Embryonic facial prominence (tissue), 1 donor: ENCODE results near the gene RHOT1.
"Not testable (repeated sequence)": the region's sequence is repeated elsewhere in the genome, so short reads cannot be mapped to it uniquely, and the experiment has no call there.

Experiments
- DNase-seq: peaks from one replicate; pipeline ENCODE4 v3.0.0-alpha.2; 2016; ENCODE audit errors: extremely low spot score

Gene RHOT1

GRCh38 chr17:32159586-32160438 lies 17.5 kb downstream of the RHOT1 start:
- DNase-seq, result no peak

DNA sequence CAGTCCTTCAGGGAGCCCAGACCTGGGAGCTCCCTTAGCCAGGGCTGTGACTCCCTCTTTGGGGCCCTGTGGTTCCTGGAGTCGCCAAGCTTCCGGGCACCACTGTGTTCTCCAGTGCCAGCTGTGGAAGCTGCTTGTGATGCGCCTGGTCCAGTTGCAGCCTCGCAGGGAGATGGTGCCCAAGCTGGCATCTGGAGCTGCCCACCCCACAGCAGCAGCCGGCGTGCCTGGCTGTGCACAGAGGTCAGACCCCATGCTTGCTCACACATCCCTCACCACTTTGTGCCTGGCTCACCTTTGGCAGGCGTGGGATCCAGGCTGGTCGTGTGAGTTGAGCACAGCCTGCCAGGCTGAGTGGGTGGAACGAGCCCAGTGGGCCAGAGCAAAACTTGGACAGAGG lies 18.2 kb downstream of the RHOT1 start:
- no peak for DNase-seq

GRCh38 chr17:32161029-32161428 lies 18.7 kb downstream of the RHOT1 start:
- DNase-seq, result no peak

DNA sequence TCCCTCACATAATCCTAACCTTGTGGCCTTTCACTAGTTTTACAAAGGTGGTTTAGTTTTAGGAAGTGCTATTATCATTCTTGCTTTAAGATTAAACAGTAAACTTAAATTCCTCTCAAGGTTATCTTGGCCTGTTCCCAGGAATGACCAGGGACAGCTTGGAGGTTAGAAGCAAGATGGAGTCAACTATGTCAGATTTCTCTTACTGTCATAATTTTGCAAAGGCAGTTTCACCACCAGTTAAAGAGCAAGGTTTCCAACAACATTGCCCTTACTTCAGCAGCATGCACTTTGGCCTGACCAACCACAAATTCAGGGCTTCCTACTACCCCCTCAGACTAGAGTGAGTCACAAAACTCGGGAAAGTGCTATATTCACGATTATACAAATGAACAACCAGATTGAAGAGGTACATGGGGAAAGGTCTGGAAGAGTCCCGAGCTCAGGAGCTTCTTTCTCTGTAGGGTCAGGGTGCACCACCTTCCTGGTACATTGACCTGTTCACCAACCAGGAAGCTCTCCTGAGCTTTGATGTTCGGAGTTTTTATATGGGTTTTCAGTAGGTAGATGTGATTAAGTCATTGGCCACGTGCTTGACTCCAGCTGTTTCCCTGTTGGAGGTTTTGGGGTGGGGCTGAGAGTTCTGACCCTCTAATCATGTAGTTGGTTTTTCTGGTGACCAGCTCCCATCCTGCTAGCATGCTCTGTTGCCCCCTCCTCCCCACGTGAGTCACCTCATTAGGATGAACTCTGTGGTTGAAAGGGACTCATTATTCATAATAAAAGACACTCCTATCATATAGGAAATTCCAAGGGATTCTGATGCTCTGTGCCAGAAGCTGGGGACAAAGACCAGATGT lies 19.4 kb downstream of the RHOT1 start:
- no peak for DNase-seq

- no peak for DNase-seq
Measured at GRCh38 chr17:32174889-32175288, 32.6 kb downstream of the RHOT1 start.

- DNase-seq, result not testable (repeated sequence)
Measured at GRCh38 chr17:32178679-32179078, 36.4 kb downstream of the RHOT1 start.

- DNase-seq, result not testable (repeated sequence)
Measured at GRCh38 chr17:32179103-32179502, 36.8 kb downstream of the RHOT1 start.

- DNase-seq, result not testable (repeated sequence)
Measured at GRCh38 chr17:32179526-32179925, 37.2 kb downstream of the RHOT1 start.

GRCh38 chr17:32180262-32180661 lies 38.0 kb downstream of the RHOT1 start:
- DNase-seq, result not testable (repeated sequence)

GRCh38 chr17:32185875-32186274 lies 43.6 kb downstream of the RHOT1 start:
- no peak for DNase-seq

GRCh38 chr17:32187271-32187670 lies 45.0 kb downstream of the RHOT1 start:
- DNase-seq, result no peak

DNA sequence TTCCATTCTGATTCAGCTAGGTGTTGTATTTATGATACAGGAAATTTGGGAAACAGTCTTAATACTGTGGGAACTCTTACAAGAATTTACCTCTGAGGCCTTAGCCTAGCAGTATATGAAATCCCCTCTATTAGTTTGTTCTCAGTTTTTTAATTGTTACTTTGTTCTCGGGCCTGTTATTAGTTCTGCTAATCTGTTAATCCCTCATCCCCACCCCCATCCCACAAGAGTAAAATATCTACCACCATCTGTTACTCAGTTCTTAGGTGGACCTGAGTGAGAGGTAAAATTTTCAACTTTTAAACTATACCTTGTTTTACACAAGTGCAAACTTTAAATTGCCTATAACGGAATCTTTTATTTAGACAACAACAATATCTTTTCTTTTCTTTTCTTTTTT lies 47.0 kb downstream of the RHOT1 start:
- no peak for DNase-seq

DNA sequence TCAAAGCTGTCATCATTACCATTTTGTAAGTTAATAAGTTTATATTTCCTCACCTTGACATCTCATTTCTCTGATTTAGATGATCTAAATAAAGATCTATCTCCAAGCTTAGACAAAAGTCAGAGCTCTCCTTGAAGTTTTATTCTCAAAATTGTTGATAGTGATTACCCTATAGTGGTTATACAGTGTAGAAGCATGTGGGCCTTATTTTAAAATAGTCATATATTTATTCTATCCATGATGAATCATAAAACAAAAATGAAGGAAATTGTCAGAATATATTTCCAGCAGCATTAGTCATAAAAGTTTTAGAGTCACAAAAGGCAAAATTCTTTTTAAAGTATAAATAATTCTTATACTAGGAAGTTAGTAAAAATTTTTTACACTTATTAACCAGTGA lies 49.0 kb downstream of the RHOT1 start:
- no peak for DNase-seq

DNA sequence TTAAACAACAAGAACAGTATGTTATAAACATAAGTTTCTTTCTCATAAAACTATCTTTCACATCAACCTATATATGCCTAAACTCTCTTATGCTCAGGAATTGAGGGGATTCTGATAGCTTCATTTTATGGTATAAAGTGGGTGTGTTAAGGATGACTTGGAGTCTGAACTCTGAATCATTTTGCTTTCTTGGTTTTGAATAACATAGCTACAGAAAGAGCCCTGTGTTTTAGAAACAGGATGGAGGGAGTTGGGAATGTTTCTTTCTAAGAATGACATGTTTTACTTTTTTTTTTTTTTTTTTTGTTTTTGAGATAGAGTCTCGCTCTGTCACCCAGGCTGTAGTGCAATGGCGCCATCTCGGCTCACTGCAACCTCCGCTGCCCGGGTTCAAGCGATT lies 50.1 kb downstream of the RHOT1 start:
- DNase-seq, result no peak

GRCh38 chr17:32197987-32198386 lies 55.7 kb downstream of the RHOT1 start:
- DNase-seq, result no peak

- DNase-seq, result peak; percentile 21
Measured at GRCh38 chr17:32206861-32207260, 64.6 kb downstream of the RHOT1 start.

DNA sequence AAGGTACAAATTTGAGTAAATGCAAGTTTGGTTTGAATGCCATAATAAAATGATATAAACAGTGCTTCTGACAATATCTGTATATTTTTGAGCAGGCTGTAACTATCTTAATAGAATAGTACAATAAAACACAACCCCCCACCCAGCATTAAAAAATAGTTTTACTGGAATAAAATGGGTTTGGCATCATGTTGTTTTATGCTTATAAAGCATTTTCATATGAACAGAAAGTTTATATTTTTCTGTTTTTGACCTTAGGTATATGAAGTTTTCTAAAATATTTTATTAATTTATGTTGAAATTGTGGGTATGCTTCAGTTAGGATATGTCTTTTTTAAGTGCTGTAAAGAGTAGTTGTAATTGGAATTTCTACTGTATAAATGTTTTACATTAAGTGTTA lies 66.1 kb downstream of the RHOT1 start:
- DNase-seq, result no peak

DNA sequence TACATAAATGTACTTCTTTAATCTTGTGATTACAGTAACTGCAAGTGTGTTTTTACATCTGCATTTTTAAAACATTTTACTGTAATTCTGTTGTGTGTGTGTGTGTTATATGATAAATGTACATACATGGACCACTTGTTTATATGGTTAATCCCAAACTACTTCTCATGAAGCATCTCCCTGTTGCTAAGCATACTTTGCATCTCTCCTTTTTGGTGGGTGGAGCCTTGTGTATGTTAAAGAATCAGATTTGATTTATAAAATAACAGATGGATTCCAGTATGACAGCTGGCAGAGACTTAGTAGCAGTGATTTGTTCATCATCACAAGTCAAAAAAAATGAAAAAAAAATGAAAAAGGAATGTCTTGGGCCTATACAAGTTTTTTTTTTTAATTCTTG lies 67.3 kb downstream of the RHOT1 start:
- DNase-seq, result no peak

DNA sequence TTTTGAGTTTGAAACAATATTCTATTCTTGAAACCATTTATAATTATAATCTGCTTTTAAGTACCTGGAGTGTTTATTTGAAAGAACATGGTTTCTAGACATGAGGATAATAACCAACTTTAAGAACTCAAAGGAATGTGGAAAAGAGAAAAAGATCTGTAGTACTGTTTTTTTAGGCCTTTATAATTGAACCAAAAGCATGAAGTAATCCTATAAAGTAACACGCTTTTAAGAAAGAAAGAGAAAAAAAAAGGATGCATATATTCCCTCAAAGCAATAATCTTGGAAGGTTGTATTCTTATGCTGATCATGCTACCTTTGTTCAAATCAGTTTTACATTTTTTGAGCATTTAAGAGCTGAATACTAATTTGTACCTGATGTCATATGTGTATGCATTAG lies 69.4 kb downstream of the RHOT1 start:
- DNase-seq, result no peak

DNA sequence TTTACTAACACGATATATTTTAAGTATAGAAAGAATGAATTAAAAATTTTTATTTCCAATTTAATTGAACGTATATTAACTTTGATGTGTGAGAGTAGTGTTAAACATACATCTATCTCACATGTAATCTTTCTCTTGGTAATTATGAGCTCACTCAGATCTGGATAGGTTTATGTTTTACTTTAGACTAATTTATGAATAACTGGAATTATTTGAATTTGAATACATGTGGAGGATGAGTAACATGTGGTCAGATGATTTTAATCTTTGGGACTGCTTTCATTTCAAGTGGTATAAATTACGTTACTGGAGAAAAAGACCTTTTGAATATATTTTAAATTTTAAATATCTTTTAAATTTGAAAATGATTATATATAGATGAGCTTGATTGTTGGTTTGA lies 73.4 kb downstream of the RHOT1 start:
- DNase-seq, result no peak

DNA sequence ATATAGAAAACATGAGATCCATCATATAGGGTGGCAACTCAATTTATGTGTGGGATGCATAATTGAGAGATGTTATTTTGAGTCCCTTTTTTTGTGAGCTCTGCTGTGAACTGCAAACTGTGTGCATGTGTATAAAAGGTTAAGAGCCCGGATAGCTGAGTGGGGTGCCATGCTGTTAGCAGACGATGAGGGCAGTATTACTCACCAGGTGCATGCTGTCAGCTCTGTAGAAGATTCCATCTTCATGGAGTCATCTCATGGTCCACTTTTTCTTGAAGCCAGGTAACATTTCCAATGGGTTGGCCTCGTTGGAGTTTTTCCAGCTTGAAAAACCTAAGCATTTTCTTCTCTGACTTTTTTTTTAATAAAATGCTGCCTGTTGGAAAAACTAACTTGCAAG lies 80.3 kb downstream of the RHOT1 start:
- DNase-seq, result no peak

GRCh38 chr17:32223703-32224102 lies 81.4 kb downstream of the RHOT1 start:
- DNase-seq, result no peak

DNA sequence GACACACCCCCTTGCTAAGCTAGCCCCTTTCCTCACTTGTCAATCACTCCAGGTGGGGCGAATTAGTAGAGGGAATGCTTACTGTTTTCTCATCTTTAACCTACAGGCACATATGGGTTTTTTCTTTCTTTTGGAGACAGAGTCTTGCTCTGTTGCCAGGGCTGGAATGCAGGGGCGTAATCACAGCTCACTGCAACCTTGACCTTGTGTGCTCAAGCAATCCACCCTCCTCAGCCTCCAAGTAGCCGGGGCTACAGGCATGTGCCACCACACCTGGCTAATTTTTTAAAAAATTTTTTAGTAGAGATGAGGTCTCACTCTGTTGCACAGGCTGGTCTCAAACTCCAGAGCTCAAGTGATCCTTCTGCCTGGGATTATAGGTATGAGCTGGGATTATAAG lies 84.6 kb downstream of the RHOT1 start:
- DNase-seq, result no peak
